Fibroblast of villous mesenchyme (primary cell): ENCODE results near the gene ZNF189. TPM values are rescaled to one million over a fixed set of nuclear protein-coding genes. Genes with fewer than 3 reads are reported as not detected.

Experiments
- DNase-seq: peaks from one replicate; pipeline ENCODE4 v3.0.0-alpha.2; 2010; ENCODE audit warnings: low read depth
- H3K4me3 ChIP-seq: 2 replicates; pipeline ENCODE4 v1.5.1; 2011; ENCODE audit warnings: low read depth, mild to moderate bottlenecking, low read length
- CTCF ChIP-seq: IDR thresholded peaks from 2 replicates; pipeline ENCODE4 v1.5.1; 2012; ENCODE audit warnings: low read depth, mild to moderate bottlenecking, low read length; ENCODE audit not compliant: insufficient read depth
- total RNA-seq: library from RNA; depleted of rRNA; stranded (reverse); fragments of >200 nt; gene quantifications from 2 replicates; pipeline ENCODE4 v1.2.3, GENCODE V29; 2012

Gene ZNF189
- total RNA-seq, 1 donor: 23.7 TPM

GRCh38 chr9:101408374-101409078 lies 9.9 kb downstream of the ZNF189 start:
- DNase-seq: no peak
- TF ChIP-seq CTCF: no peak

DNA sequence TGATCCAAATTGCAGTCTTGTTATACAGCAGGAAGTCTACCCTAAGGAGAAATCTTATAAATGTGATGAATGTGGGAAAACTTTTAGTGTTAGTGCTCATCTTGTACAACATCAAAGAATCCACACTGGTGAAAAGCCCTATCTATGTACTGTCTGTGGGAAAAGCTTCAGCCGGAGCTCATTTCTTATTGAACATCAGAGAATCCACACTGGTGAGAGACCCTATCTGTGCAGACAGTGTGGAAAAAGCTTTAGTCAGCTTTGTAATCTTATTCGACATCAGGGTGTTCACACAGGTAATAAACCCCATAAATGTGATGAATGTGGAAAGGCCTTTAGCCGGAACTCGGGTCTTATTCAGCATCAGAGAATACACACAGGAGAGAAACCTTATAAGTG lies 10.4 kb downstream of the ZNF189 start:
- TF ChIP-seq CTCF: no peak
- no peak overlapping the region for H3K4me3 ChIP-seq
- no peak for DNase-seq

More at GRCh38 chr9:101408374-101409078, 9.9 kb downstream of the ZNF189 start:
- H3K4me3 ChIP-seq: no peak overlapping the region

- no peak for DNase-seq
- no peak overlapping the region for H3K4me3 ChIP-seq
- TF ChIP-seq CTCF: no peak
Measured at GRCh38 chr9:101414839-101415238, 16.2 kb downstream of the ZNF189 start.

- no peak overlapping the region for H3K4me3 ChIP-seq
- TF ChIP-seq CTCF: no peak
- no peak for DNase-seq
Measured at GRCh38 chr9:101415578-101415977, 16.9 kb downstream of the ZNF189 start.

DNA sequence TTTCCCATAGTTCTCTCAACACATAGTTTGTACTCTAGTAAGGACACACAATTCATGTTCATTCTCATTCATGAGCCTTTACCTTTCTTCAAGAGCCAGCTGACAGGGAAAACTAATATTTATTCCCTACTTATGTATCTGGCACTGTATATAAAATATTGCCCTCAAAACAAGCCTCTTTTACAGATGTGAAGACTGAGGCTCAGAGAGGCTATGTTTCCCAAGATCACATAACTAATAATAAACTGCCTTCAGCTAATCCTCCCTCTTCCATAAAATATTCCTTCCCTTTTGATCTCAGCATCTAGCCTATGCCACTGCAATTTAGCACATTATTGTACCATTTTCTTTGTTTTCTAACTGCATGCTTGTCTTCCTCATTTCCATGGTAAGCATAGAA lies 18.7 kb downstream of the ZNF189 start:
- no peak for TF ChIP-seq CTCF
- H3K4me3 ChIP-seq: no peak overlapping the region
- DNase-seq: no peak

- no peak overlapping the region for H3K4me3 ChIP-seq
- DNase-seq: no peak
- no peak for TF ChIP-seq CTCF
Measured at GRCh38 chr9:101417977-101418376, 19.3 kb downstream of the ZNF189 start.
